Gastrocnemius medialis (tissue), 4 donors: ENCODE data around the gene PADI6. TPM values are rescaled to one million over a fixed set of nuclear protein-coding genes. Genes with fewer than 3 reads are reported as not detected.

Experiments
- ATAC-seq, 2 donors: fragments of 150-250 bp; one replicate each; pipeline ENCODE4 v1.9.1; 2016
- DNase-seq, 2 donors: peaks; one replicate each; pipeline ENCODE4 v3.0.0-alpha.2; 2019
- H3K27ac ChIP-seq, 4 donors: fragments of 200-600 bp; sonication (generic); 1 replicate in 1 of 4; 2 replicates in 3 of 4; pipeline ENCODE4 v1.5.1; 2016 to 2018; ENCODE audit warnings: mild to moderate bottlenecking in 2 of 4, moderate library complexity in 1 of 4
- H3K27me3 ChIP-seq, 3 donors: fragments of 200-600 bp; sonication (generic) in 2 of 3; 1 replicate in 1 of 3; 2 replicates in 2 of 3; pipeline versions ENCODE4 v1.5.1 to v1.6.0; 2016 to 2019; ENCODE audit warnings: mild to moderate bottlenecking in 1 of 3, moderate library complexity in 1 of 3
- H3K36me3 ChIP-seq, 2 donors: fragments of 200-600 bp; sonication (generic) in 1 of 2; one replicate each; pipeline ENCODE4 v1.5.1; 2017 to 2018
- H3K4me1 ChIP-seq, 2 donors: fragments of 200-600 bp; sonication (generic) in 1 of 2; one replicate each; pipeline ENCODE4 v1.5.1; 2016 to 2017; ENCODE audit warnings: mild to moderate bottlenecking in 2 of 2
- H3K4me3 ChIP-seq, 4 donors: fragments of 200-600 bp; sonication (generic) in 3 of 4; 1 replicate in 1 of 4; 2 replicates in 3 of 4; pipeline ENCODE4 v1.5.1; 2016 to 2019; ENCODE audit warnings: mild to moderate bottlenecking in 2 of 4
- H3K9me3 ChIP-seq, 3 donors: fragments of 200-600 bp; sonication (generic) in 2 of 3; 1 replicate in 1 of 3; 2 replicates in 2 of 3; pipeline ENCODE4 v1.5.1; 2016 to 2019
- POLR2A ChIP-seq, 2 donors: fragments of 450-650 bp; IDR thresholded peaks; one replicate each; pipeline ENCODE4 v1.6.1; 2017; ENCODE audit warnings: antibody characterized with exemption in 2 of 2, mild to moderate bottlenecking in 2 of 2, moderate library complexity in 2 of 2
- in situ Hi-C, 4 donors: fragments of 200-750 bp; cut with MboI; loops; one replicate each; pipeline versions ENCODE4 v1.15.0 to v1.8.0; 2017; ENCODE audit warnings: low sequenced_read_pairs in 4 of 4
- intact Hi-C: fragments of 100-400 bp; cut with DNase I; formaldehyde crosslinking; loops from one replicate; pipeline ENCODE4 v1.15.1; 2023; ENCODE audit warnings: low total_unique reads
- total RNA-seq, 4 donors: library from RNA; depleted of rRNA; stranded (reverse); fragments of >200 nt; gene quantifications; one replicate each; pipeline versions ENCODE4 v1.1.0 to v1.2.3, GENCODE V29; 2016
- TF ChIP-seq, protein P1 (sequence below), 5 experiments: fragments of 450-650 bp in 3 of 5; fragments of 200-600 bp in 2 of 5; sonication (generic) in 2 of 5; IDR thresholded peaks in 4 of 5; conservative IDR thresholded peaks in 1 of 5; 1 replicate in 4 of 5; 2 replicates in 1 of 5; pipeline ENCODE4 v1.5.1; 2016 to 2019; ENCODE audit warnings: antibody characterized with exemption in 5 of 5, mild to moderate bottlenecking in 3 of 5, moderate library complexity in 3 of 5

The PADI6 gene
- total RNA-seq, 4 donors from 2014 or later: not detected

DNA sequence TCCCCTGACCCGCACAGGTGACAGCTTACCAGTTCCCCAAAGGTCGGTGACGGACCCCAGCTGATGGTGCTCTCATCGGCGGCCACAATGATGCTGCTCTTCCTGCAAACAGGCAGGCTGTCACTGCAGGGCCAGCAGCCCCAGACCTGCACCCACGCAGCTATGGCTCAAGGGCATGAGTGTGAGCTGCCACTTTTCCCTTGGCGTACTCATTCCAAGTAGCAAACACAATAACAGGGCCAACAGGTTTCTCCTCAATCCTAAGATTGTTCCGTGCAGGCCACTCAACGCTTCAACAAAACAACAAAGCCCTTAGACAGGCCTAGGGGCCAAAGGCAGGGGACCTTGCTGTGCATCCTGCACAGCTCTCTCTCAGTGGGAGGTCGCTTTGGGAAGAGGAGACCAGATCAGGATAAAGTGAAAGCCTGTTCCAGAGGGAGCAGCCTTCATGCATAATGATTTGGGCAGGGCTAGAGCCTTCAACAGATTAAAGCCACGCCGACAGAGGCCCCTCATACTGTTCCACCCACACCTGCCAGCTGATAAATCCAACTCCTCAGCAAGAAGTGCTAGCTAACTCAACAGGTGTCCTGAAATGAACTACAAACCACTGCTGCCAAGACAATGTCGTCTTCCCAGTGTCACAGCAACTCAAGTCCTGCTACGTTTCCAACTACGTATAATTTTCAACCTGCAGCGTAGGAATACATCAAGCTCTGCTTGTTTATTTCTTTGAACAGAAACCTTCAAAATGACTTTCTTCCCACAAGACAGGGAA is 40.3 kb downstream of the PADI6 start:
- H3K36me3 ChIP-seq: peaks cover 0 to 95% of the 10 kb centered on the region in 2 donors
- no peak for TF ChIP-seq POLR2A (IDR thresholded peaks at IDR 0.05)
- TF ChIP-seq, protein P1, sequence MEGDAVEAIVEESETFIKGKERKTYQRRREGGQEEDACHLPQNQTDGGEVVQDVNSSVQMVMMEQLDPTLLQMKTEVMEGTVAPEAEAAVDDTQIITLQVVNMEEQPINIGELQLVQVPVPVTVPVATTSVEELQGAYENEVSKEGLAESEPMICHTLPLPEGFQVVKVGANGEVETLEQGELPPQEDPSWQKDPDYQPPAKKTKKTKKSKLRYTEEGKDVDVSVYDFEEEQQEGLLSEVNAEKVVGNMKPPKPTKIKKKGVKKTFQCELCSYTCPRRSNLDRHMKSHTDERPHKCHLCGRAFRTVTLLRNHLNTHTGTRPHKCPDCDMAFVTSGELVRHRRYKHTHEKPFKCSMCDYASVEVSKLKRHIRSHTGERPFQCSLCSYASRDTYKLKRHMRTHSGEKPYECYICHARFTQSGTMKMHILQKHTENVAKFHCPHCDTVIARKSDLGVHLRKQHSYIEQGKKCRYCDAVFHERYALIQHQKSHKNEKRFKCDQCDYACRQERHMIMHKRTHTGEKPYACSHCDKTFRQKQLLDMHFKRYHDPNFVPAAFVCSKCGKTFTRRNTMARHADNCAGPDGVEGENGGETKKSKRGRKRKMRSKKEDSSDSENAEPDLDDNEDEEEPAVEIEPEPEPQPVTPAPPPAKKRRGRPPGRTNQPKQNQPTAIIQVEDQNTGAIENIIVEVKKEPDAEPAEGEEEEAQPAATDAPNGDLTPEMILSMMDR (IDR thresholded peaks at IDR 0.05 in 4 of 5, conservative IDR thresholded peaks at IDR 0.05 in 1 of 5): no peak
- no peaks in the 10 kb centered on the region for H3K27me3 ChIP-seq
- peak in 1 of 2 donors; percentile 82 for ATAC-seq
- no peak for DNase-seq
- peak overlapping the region in 1 of 4 donors; percentile 61 for H3K27ac ChIP-seq
- intact Hi-C loops (no loop called here), in situ Hi-C loops (loop anchor here in 1 of 4 donors (10.0 kb wide), 1 partner anchor 73 kb away; no protein-coding TSS in a partner anchor)
- H3K4me3 ChIP-seq: no peak overlapping the region
- H3K9me3 ChIP-seq: no peaks in the 10 kb centered on the region
- H3K4me1 ChIP-seq: peaks cover 6 to 11% of the 10 kb centered on the region in 2 donors

- ATAC-seq: no peak
- Histone ChIP-seq H3K36me3 (peaks cover 0 to 100% of the 10 kb centered on the region in 2 donors), H3K4me3 (no peak overlapping the region), H3K27me3 (no peaks in the 10 kb centered on the region), H3K4me1 (peaks cover 6 to 12% of the 10 kb centered on the region in 2 donors), H3K27ac (no peak overlapping the region), H3K9me3 (no peaks in the 10 kb centered on the region)
- TF ChIP-seq POLR2A (IDR thresholded peaks at IDR 0.05): no peak
- TF ChIP-seq, protein P1 (IDR thresholded peaks at IDR 0.05 in 4 of 5, conservative IDR thresholded peaks at IDR 0.05 in 1 of 5): no peak
- no peak for DNase-seq
- in situ Hi-C loops (loop anchor here in 1 of 4 donors (10.0 kb wide), 1 partner anchor 71 kb away; no protein-coding TSS in a partner anchor), intact Hi-C loops (no loop called here)
These were observed 42.0 kb downstream of the PADI6 start for GRCh38 chr1:17414022-17414421.

- DNase-seq (no peak), ATAC-seq (no peak)
- peaks cover 0 to 86% of the 10 kb centered on the region in 2 donors for H3K36me3 ChIP-seq
- H3K27ac ChIP-seq: no peak overlapping the region
- no peaks in the 10 kb centered on the region for H3K9me3 ChIP-seq
- no peaks in the 10 kb centered on the region for H3K27me3 ChIP-seq
- TF ChIP-seq, protein P1 (IDR thresholded peaks at IDR 0.05 in 4 of 5, conservative IDR thresholded peaks at IDR 0.05 in 1 of 5): no peak
- TF ChIP-seq POLR2A (IDR thresholded peaks at IDR 0.05): no peak
- peaks cover 12 to 19% of the 10 kb centered on the region in 2 donors for H3K4me1 ChIP-seq
- intact Hi-C loops (no loop called here), in situ Hi-C loops (loop anchor here in 1 of 4 donors (10.0 kb wide), 1 partner anchor 68 kb away; no protein-coding TSS in a partner anchor)
- no peak overlapping the region for H3K4me3 ChIP-seq
These were observed 44.4 kb downstream of the PADI6 start for GRCh38 chr1:17416389-17416788.

- H3K27ac ChIP-seq: peak overlapping the region; percentile 70 to 84 (median 78)
- H3K36me3 ChIP-seq: peaks cover 0 to 73% of the 10 kb centered on the region in 2 donors
- peak overlapping the region in 3 of 4 donors; percentile 5 to 34 (median 25) for H3K4me3 ChIP-seq
- TF ChIP-seq POLR2A (IDR thresholded peaks at IDR 0.05): peak in 1 of 2 donors; percentile 27
- TF ChIP-seq, protein P1 (IDR thresholded peaks at IDR 0.05 in 4 of 5, conservative IDR thresholded peaks at IDR 0.05 in 1 of 5): peak; percentile 96 to 100 (median 98)
- H3K4me1 ChIP-seq: peaks cover 6 to 8% of the 10 kb centered on the region in 2 donors
- peak; percentile 35 to 79 for DNase-seq
- no peaks in the 10 kb centered on the region for H3K27me3 ChIP-seq
- in situ Hi-C loops: loop anchor here in 1 of 4 donors (5.0 to 10.0 kb wide), 2 partner anchors 65 to 188 kb away; no protein-coding TSS in a partner anchor
- intact Hi-C loops: loop anchor here (1.0 to 10.0 kb wide), 3 partner anchors 20 to 188 kb away; partner anchors contain the start of gene RCC2
- no peaks in the 10 kb centered on the region for H3K9me3 ChIP-seq
- ATAC-seq: peak; percentile 89 to 96
These were observed 47.8 kb downstream of the PADI6 start for GRCh38 chr1:17419626-17420328.
